Neutrophil (primary cell): ENCODE measurements around the gene WFDC1.

Experiments
- H3K27ac ChIP-seq: fragments of 200-600 bp; sonication (generic); 2 replicates; pipeline ENCODE4 v1.5.1; 2016; ENCODE audit warnings: mild to moderate bottlenecking, moderate library complexity
- H3K27me3 ChIP-seq: fragments of 200-600 bp; sonication (generic); 2 replicates; pipeline ENCODE4 v1.6.0; 2016; ENCODE audit warnings: mild to moderate bottlenecking
- H3K36me3 ChIP-seq: fragments of 200-600 bp; sonication (generic); 2 replicates; pipeline ENCODE4 v1.5.1; 2017
- H3K4me1 ChIP-seq, 2 experiments: fragments of 200-600 bp in 1 of 2; sonication (generic) in 1 of 2; 1 replicate in 1 of 2; 2 replicates in 1 of 2; pipeline versions ENCODE4 v1.5.1 to v1.6.1; 2013 to 2016; ENCODE audit warnings: low read depth in 1 of 2, low read length in 1 of 2, mild to moderate bottlenecking in 1 of 2, moderate library complexity in 1 of 2; ENCODE audit not compliant: control insufficient read depth in 1 of 2, insufficient read depth in 1 of 2
- H3K4me3 ChIP-seq, 2 experiments: fragments of 200-600 bp in 1 of 2; sonication (generic) in 1 of 2; 1 replicate in 1 of 2; 2 replicates in 1 of 2; pipeline ENCODE4 v1.5.1; 2013 to 2016; ENCODE audit warnings: low read depth in 1 of 2, low read length in 1 of 2, mild to moderate bottlenecking in 1 of 2, moderate library complexity in 1 of 2
- H3K9me3 ChIP-seq: fragments of 200-600 bp; sonication (generic); 2 replicates; pipeline ENCODE4 v1.5.1; 2016
- TF ChIP-seq, protein P1 (sequence below): fragments of 200-600 bp; sonication (generic); IDR thresholded peaks from 2 replicates; pipeline ENCODE4 v1.5.1; 2016; ENCODE audit warnings: antibody characterized with exemption

Gene WFDC1

DNA sequence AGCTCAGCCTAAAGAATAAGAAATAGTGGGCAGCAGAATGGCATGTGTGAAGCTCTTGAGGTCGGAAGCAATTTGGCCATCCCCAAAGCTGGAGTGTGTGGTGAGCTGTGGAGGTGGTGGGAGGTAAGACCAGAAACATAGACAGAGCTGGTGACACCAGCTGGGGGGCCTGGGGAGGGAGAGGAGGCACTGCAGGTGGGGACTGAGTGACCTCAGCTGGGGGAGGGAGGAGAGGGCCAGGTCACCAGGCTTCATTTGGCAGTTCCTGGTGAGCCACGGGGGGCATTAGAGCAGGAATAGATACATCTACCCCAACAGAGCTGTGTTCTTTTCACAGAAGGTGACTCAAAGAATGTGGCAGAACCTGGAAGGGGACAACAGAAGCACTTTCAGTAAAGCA is 31.9 kb downstream of the WFDC1 start:
- Histone ChIP-seq H3K4me1 (peaks cover 25 to 31% of the 10 kb centered on the region in 2 experiments), H3K4me3 (no peak overlapping the region), H3K27me3 (no peaks in the 10 kb centered on the region), H3K9me3 (no peaks in the 10 kb centered on the region), H3K27ac (no peak overlapping the region), H3K36me3 (no peaks in the 10 kb centered on the region)
- TF ChIP-seq, protein P1, sequence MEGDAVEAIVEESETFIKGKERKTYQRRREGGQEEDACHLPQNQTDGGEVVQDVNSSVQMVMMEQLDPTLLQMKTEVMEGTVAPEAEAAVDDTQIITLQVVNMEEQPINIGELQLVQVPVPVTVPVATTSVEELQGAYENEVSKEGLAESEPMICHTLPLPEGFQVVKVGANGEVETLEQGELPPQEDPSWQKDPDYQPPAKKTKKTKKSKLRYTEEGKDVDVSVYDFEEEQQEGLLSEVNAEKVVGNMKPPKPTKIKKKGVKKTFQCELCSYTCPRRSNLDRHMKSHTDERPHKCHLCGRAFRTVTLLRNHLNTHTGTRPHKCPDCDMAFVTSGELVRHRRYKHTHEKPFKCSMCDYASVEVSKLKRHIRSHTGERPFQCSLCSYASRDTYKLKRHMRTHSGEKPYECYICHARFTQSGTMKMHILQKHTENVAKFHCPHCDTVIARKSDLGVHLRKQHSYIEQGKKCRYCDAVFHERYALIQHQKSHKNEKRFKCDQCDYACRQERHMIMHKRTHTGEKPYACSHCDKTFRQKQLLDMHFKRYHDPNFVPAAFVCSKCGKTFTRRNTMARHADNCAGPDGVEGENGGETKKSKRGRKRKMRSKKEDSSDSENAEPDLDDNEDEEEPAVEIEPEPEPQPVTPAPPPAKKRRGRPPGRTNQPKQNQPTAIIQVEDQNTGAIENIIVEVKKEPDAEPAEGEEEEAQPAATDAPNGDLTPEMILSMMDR = no peak

DNA sequence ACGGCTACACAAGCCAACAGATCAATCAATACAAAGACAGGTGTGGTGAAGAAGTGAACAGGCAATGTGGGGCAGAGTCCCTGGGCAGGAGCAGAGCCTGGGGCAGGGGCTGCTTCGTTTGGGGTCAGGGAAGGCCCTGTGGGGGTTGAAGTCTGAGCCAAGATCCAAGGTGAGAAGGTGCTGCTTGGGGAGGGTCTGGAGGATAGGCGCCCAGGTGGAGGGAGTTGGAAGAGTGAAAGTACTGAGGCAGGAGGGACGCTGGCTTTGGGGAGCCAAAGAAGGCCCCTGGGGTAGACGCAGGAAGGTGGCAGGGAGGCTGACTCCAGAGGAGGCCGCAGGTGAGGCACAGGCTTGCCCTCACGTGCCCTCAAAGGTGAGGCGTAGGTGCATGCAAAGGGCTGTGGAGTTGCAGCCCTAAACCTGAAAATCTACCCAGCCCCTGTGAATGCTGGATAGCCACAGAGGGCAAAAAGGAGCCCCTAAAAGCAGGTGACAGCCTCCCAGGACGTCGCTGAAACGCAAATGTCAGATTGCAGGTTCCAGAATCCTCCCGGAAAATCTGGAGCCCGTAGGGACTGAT is 33.3 kb downstream of the WFDC1 start:
- TF ChIP-seq, protein P1 = no peak
- no peak overlapping the region for H3K4me3 ChIP-seq
- H3K9me3 ChIP-seq = no peaks in the 10 kb centered on the region
- H3K36me3 ChIP-seq = no peaks in the 10 kb centered on the region
- H3K27ac ChIP-seq = no peak overlapping the region
- no peaks in the 10 kb centered on the region for H3K27me3 ChIP-seq
- H3K4me1 ChIP-seq = peaks cover 12 to 17% of the 10 kb centered on the region in 2 experiments

DNA sequence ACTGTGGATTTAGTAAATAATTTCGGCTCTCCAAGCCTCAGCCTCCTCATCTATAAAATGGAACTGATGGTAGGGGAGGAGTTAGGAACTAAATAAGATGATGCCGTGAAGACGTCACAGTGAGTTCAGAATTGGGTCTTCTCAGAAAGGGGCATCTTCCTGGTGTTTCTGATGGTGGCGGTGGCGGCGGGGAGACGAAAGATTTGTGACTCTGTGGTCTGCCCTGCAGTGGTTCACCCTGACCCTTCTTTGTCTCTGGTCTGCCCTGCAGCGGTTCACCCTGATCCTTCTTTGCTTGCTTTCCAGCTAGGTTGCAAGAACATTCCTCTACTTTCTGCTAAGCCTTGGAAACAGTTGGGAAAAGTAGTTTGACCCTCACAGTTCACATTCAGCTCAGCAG is 34.3 kb downstream of the WFDC1 start:
- Histone ChIP-seq H3K4me1 (peaks cover 2 to 10% of the 10 kb centered on the region in 2 experiments), H3K27ac (no peak overlapping the region), H3K27me3 (no peaks in the 10 kb centered on the region), H3K4me3 (no peak overlapping the region), H3K36me3 (no peaks in the 10 kb centered on the region), H3K9me3 (no peaks in the 10 kb centered on the region)
- TF ChIP-seq, protein P1 = no peak

DNA sequence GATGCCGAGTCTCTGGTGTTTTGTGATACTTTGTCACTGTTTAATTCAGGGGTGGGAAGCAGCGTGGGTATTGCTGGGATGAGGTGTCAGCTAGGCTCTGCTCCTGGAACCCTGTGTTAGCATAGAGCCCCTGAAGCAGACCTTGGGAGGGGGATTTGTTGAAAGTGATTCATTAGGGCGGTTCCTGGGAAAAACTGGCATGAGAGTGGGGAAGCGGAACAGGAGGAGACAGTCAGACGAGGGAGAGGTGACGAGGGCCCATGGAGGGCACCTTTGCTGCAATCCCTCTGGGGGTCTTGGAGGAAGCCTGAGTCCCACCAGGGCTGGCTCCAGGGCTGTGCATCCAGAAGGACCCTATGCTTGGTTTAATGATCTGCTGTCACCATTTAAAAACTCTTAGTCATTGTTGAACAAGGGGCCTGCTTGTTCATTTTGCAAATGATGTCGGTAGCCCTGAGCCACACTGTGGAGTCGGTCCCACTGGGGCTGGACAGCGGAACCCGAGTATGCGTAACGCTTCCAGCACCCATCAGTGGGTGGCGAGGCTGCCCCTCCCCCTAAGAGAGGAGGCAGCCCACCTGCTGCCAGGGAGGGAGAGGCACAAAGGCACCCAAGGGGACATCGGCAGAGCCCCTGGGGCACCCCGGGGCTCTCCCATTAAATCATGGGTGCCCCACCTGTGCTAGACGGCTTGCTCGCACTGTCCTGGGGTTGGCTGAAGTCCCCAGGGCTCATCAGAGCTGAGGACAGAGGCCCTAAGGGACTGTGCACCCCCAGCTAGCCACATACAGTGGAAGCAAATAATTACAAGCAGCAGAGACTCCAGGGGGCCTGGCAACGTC is 35.4 kb downstream of the WFDC1 start:
- H3K27me3 ChIP-seq = no peaks in the 10 kb centered on the region
- no peak overlapping the region for H3K4me3 ChIP-seq
- no peak overlapping the region for H3K27ac ChIP-seq
- TF ChIP-seq, protein P1 = no peak
- H3K36me3 ChIP-seq = no peaks in the 10 kb centered on the region
- peaks cover 0 to 3% of the 10 kb centered on the region in 2 experiments for H3K4me1 ChIP-seq
- H3K9me3 ChIP-seq = no peaks in the 10 kb centered on the region

DNA sequence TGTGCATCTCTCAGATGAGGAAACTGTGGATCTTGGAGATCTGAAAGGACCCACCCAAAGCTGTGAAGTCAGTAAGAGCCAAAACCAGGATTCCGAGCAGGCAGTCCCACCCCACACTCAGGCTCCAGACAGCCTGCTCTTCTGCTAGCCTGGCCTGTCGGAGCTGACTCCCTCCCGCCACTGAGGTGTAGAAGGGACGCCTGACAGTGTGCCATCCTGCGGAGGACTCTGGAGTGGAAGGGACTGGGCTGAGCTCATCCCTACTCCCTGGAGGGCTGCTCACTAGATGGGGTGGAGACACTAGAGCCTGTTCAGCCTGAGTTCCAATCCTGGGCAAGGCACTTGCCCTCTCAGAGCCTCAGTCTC is 36.0 kb downstream of the WFDC1 start:
- Histone ChIP-seq H3K27ac (no peak overlapping the region), H3K4me3 (no peak overlapping the region), H3K4me1 (peaks cover 0 to 3% of the 10 kb centered on the region in 2 experiments), H3K36me3 (no peaks in the 10 kb centered on the region), H3K9me3 (no peaks in the 10 kb centered on the region), H3K27me3 (no peaks in the 10 kb centered on the region)
- TF ChIP-seq, protein P1 = no peak
